Loucy (cell line): Measurements from ENCODE around the gene SCN9A.

Experiments used
- EZH2phosphoT487 ChIP-seq: fragments of 200-600 bp; IDR thresholded peaks from 2 replicates; pipeline ENCODE4 v1.6.1; 2018; ENCODE audit warnings: antibody characterized with exemption, mild to moderate bottlenecking, moderate library complexity, borderline replicate concordance
- TF ChIP-seq, protein P1 (sequence below): fragments of 200-600 bp; sonication (generic); conservative IDR thresholded peaks from 2 replicates; pipeline ENCODE4 v1.5.1; 2014; ENCODE audit warnings: mild to moderate bottlenecking, antibody characterized with exemption, low read length

DNA sequence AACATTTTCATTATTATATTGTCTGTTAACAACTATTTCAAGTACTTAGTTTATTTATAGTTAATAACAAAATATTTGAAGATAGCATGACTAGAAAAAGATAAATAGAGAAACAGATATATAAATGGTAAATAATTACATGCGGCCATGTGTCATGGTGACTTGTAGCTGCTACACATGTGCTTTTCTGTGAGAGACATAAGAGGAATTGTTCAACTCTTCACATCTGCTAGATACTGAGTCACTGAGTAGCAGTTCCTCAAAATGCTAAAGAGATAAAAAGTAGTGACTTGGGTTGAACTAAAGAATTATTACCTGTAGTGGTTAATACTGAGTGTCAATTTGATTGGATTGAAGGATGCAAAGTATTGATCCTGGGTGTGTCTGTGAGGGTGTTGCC, 37.5 kb upstream of the SCN9A start:
- TF ChIP-seq, protein P1, sequence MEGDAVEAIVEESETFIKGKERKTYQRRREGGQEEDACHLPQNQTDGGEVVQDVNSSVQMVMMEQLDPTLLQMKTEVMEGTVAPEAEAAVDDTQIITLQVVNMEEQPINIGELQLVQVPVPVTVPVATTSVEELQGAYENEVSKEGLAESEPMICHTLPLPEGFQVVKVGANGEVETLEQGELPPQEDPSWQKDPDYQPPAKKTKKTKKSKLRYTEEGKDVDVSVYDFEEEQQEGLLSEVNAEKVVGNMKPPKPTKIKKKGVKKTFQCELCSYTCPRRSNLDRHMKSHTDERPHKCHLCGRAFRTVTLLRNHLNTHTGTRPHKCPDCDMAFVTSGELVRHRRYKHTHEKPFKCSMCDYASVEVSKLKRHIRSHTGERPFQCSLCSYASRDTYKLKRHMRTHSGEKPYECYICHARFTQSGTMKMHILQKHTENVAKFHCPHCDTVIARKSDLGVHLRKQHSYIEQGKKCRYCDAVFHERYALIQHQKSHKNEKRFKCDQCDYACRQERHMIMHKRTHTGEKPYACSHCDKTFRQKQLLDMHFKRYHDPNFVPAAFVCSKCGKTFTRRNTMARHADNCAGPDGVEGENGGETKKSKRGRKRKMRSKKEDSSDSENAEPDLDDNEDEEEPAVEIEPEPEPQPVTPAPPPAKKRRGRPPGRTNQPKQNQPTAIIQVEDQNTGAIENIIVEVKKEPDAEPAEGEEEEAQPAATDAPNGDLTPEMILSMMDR = no peak
- TF ChIP-seq EZH2phosphoT487 = no peak
